ENCODE data around the gene CWC25.
"Not testable (repeated sequence)": the region's sequence is repeated elsewhere in the genome, so short reads cannot be mapped to it uniquely, and the experiment has no call there.

CWC25 gene

DNA sequence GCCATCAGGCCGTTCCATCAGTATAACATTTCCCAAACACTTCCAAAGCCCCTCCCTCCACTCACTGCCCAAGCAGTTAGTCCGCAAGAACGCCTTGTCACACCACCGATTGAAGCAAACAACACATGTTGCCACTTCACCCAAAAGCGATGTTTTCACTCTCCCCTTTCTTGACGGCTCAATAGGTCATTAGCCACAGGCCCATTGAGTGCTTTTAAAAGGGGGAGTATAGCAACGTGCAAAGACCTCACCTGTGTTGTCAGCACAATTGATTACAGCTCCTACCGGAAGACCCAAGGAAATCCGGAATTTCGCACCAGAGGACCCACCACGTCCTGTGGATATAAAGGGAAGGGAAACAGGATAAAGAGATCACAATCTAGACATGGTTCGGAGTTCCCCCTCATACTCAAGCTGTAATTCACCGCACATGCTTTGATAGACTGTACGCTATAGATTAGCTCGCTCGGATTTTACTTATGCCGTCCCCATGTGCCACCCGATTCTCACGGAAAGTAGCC is 27.7 kb upstream of the CWC25 start:
- peak; percentile 67 for DNase-seq (ENCODE audit: low spot score)

DNA sequence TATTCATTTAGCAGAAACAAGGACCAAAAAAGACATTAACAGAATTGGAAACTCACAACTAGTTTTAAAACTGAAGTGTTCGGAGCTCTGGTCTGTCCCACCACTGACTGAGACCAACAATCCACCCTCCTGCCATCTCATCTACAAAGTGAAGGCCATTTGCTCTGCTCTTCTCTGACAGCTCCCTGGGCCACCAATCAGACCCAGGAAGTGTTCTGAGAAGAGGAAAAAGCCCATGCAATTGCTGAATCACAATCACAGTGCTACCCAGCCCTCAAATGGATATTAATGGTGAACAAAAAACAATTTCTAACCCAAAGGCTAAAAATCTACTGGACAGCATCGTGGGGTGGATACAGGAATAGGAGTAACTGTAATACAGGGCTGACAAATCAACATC is 26.3 kb upstream of the CWC25 start:
- DNase-seq (ENCODE audit: low spot score), result no peak

DNA sequence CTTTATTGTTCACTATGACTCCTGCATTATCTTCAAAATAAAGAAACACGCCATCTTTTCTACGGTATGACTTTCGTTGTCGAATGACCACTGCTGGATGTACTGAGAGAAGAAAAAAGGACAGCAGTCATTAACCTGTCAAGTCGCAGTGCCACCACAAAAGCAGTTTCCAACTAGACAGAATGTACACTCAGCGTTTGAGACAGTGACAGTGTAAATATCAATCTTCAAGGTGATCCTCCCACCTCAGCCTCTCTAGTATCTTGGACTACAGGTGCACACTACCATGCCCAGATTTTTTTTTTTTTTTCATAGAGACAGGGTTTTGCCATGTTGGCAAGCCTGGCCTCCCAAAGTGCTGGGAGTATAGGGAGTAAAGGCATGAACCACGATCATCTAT is 25.3 kb upstream of the CWC25 start:
- no peak for DNase-seq (ENCODE audit: low spot score)

DNA sequence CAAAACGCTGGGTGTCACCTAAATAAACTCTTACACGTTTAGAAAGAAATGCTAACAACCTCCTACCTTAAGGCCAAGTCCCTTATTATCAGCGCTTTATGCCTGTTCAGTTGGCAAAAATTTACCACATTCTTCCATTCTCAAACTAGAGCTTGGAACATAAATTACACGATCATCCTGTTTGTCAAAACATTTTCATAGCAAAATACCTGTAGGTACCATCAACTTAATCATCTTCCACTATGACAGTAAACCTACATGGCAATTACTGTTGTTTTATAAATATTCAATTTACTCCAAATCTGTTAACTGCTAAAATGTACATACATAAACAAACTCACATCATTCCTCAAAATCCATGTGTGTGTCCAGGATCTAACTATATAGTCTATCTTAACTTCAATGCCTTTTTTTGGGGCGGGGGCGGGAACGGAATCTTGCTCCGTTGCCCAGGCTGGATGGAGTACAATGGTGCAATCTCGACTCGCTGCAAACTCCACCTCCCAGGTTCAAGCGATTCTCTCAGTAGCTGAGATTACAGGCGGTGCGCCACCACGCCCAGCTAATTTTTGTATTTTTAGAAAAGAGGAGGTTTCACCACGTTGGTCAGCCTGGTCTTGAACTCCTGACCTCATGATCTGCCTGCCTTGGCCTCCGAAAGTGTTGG is 24.0 kb upstream of the CWC25 start:
- DNase-seq (ENCODE audit: low spot score), result no peak

DNA sequence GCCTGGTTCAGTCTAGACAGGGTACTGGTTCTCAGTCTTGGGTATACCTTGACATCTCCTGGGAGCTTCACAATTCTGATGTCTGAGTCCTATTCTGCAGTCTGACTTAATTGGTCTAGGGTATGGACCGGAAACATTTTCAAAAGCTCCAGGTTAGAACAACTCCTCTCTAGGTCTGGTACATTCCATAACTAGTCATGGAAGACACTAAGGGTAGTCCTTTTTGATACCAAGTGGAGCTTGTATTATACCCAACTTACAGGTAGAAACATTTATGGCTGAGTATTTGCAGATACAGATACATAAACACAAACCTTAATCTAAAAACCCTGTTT is 23.4 kb upstream of the CWC25 start:
- no peak for DNase-seq (ENCODE audit: low spot score)

DNA sequence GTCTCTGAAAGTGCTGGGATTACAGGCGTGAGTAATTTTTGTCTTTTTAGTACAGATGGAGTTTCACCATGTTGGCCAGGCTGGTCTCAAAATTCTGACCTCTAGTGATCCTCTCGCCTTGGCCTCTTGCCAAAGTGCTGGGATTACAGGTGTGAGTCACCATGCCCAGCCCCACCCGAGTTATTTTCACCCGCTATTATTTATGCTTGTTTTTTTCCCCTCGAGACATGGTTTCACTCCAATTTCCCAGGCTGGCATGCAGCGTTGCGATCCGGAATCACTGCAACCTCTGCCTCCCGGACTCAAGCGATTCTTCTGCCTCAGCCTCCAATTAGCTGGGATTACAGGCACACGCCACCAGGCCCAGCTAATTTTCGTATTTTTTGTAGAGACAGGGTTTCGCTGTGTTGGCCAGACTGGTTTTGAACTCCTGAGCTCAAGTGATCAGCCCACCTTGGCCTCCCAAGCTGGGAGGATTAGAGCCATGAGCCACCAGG is 19.2 kb upstream of the CWC25 start:
- DNase-seq (ENCODE audit: low spot score), result peak; percentile 73

DNA sequence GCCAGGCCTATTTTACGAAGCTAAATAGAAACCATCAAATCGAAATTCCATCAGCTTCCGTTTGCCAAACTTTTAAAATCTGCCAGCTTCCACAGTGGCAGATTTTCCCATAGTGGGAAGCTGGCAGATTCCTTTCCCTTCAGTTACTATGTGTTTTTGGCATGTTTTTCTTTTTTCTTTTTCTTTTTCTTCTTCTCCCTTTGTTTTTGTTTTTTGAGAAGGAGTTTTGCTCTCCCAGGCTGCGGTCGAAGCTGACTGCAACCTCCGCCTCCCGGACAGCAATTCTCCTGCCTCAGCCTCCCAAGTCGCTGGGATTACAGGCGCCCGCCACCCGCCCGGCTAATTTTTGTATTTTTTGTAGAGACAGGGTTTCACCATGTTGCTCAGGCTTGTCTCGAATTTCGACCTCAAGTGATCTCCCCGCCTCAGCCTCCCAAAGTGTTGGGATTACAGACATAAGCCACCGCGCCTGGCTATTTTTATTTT is 684 bp upstream of the CWC25 start:
- DNase-seq (ENCODE audit: low spot score), result no peak

DNA sequence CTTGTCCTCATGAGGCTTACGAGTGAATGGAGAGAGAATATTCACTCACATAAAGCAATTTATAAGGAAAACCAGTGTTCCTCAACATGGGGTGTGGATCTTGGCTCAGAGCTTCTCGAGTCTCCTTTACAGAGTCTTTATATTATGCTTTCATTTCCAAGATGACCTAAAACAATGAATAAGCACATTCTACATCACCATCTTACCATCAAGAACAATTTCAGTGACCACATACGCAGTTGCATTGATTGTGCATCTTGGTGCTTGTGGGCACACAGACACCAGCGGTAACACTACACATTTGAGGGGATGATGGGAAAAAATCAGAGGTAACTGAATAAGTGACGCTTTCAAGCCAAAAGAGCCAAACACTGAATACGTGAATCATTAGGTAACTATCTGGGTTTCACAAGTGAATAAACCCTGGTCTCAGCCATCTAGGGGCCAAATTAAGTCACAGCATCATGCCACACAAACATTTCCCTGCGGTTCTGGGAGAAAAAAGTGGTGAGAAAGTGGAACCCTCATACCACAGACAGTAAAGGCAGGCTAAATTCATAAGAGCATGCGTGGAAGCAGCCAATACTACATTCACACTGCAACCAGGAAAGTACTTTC is 9.4 kb downstream of the CWC25 start:
- DNase-seq (ENCODE audit: low spot score), result no peak

DNA sequence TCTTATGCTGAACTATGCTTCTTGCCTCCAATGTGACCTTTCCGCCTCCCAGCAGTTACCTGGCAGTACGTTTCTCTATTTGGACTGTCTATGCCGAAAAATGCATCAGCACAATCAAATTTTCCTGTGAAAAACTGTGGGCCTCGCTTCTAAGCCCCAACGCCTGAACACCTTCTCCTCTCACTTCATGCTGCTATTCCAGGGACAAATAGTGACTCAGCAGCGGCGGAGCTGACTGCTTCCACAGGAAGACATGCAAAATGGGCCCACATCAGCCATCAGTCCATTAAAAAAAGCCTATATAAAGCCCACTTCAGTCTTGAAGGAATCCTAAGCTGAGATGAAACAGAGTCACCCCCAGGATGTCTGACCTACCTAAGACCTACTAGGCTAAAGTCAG is 15.3 kb downstream of the CWC25 start:
- DNase-seq (ENCODE audit: low spot score), result no peak

DNA sequence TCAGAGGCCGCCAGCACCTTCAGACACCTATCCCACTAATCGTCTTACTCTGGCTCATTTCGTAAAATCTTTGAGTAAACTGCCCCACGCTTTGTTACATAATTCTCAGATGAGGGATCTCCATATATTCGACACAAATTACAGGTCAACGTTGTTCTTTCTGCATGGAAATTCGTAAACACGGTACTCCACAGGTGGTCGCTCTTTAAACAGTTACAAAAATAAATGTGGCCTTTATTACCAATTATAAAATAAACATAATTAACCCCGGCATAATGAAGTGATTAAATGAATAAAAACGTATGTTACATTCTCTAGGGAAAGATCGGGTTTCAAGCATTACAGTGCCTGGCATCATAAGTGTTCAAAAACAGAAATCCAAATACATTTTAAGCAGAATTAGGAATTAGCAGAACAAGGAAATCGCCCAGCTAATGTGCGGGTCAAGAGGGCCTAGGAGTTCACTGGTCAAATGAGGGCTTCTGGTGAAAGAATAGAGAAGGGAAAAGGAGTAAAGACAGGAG is 24.8 kb downstream of the CWC25 start:
- no peak for DNase-seq (ENCODE audit: low spot score)

DNA sequence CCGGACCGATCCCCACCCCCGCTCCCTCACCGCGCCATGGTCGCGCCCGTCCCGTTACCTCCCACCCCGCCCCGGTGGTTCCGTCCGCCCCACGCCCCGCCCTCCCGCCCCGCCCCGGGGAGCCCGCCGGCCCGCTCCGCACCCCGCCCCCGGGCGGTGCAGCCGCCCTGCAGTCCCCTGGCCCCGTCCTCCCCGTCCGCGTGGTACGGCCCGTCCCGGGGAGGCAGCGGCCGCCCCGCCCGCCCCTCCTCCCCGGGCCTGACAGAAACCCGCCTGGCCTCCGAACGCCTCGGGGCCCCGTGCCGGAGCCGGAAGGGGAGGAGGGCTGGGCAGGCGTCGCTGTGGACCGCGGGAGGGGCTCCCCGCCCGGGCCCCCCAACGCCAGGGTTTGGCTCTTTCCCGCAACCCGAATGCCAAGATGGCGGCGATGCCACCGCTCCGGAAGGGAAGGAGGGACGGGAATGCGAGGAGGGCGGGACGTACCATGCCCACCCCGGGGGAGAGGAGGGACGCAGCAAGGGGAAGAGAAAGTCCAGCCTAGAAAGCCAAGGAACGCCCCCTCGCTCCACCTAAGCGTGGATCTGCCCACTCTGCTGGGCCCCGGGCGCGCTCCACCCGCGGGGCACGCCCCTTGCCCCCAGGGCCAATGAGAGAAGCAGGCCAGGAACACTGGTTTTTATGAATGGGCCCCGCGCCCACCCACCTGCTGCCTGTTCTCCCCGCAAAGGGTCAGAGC is 25.5 kb downstream of the CWC25 start, which contains the start of gene PIP4K2B:
Gene PIP4K2B (minus strand): TSS at position 56 of the 736 bp plus-strand sequence. CDS start 132 bp downstream, outside the sequence.
- peak; percentile 96 for DNase-seq (ENCODE audit: low spot score)

DNA sequence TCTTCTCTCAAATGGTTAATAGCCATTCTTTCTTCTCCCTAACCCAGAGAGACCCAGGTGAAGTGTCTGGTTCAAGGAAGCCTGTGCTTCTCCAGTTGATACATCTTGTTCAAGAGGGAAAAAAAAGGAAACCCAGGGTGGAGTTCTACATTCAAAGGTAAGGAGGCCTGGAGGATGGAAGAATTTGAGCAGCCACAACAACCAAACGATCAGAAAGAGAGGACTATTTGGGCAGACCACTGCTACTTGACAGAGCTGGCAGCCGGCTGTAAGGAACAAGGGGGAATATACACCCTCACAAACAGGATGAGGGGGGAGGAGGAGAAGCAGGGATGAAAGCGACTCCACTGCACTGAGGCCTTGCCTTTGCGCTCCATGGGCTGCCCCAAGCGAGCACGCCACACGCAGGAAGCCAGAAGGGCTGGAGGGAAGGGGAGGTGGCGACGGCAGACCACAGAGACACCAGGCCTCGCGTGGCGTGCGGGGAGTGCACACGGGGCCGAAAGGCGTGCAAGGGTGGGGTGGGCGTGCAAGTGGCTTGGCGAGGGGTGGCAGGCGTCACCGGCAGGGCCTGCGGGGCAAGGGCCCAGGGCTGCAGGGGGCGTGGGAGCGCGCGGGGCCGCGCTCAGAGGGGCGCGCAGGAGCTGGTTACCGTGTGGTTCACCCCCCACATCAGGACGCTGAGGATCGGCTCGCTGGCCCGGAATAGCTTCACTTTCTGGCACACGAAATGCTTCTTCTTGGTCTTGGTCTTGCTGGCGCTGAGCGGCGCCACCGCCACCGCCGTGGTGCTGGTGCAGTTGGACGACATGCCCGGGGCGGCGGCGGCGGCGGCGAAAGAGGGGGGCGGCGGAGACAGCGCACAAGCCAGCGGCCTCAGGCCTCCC is 26.3 kb downstream of the CWC25 start:
- DNase-seq (ENCODE audit: low spot score), result no peak

DNA sequence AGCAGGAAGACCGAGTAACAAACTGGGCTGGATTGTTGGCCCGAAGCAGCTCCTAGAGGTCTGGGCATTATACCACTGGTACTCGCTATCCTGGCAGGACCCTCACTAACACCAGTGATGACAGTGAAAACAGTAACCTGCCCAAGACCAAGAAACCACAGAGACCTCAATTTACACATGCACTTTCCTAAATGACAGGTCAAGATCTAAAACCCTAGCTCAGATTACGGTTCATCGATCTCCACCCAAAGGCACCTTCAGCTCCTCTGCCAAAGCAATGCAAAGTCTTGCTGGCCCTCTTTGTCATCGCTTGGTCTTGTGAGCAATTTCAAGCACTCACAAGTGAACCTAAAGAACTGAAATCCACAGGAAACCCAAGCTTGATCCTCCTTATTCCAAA is 27.3 kb downstream of the CWC25 start:
- no peak for DNase-seq (ENCODE audit: low spot score)

DNA sequence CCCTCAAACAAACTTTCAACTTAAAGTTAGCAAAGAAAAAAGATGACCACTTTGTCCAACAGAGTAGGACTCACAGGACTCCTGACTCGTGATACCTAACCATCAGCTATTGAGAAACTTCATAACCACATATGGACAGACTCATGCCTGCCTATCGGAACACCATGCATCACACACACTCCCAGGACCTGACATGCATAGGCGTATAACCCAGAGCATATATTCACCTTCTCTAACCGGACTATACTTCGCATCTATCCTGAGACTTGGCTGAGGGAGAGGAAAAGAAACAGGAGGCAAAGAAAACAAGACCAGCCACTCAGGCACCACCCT is 28.0 kb downstream of the CWC25 start:
- DNase-seq (ENCODE audit: low spot score), result no peak

DNA sequence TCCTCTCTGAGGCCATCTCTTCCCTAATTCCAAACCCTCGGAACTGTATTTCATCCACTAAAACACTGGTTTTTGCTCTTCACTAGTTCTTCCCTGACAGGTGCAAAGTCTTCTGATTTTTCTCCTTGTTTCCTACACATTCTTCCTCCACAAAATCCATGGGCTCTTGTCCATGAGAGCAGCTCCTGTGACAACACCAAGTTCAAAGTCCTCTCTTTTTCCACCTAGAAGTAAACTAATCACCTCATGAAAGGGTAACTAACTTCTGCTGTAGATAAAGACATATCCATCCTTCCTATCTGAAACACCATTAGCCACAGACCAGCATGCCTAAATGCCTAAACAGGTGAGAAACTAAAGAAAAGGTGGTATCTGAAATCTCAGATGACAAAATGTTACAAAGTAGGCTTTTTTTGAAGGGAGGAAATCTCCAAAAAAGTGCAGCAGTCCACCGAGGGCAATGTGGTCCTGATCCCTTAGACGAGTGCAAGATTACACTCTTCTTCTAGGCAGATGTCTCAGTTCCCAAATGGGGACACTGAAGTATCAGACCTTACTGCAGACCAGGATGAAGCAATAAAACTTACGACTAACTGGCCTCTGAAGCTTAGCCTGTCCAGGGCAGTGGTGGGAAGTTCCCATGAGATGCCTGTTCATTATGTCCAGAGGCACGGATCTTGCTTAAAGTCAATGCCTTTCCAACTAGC is 28.5 kb downstream of the CWC25 start:
- no peak for DNase-seq (ENCODE audit: low spot score)

DNA sequence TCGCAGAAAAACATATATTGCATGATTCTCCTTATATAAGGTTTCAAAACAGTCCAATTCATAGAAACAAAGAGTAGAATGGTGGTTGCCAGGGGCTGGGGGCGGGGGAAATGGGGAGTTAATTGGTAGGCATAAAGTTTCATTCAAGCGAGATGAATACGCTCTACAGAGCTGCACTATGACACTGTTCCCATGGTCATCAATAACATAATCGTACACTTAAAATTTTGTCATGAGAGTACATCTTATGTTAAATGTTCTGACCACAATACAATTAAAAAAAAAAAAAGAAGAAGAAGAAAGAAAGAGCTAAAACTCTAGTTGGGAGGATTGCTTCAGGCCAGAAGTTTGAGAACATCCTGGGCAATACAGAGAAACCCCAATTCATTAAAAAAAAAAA is 30.9 kb downstream of the CWC25 start:
- DNase-seq (ENCODE audit: low spot score), result no peak

DNA sequence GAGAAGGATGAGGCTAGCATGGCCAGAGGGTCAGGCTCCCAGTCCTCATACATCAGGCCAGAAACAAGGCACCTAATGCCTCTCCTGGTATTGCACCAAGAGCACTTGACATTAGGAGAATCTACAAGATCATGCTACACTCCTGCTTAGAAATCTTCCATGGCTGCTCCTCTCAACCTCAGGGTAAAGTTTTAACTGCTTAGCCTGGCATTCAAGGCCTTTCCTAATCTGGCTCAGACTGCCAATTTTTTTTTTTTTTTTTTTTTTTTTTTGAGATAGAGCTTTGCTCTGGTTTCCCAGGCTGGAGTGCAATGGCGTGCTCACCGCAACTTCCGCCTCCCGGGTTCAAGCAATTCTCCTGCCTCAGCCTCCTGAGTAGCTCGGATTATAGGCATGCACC is 34.0 kb downstream of the CWC25 start:
- no peak for DNase-seq (ENCODE audit: low spot score)

DNA sequence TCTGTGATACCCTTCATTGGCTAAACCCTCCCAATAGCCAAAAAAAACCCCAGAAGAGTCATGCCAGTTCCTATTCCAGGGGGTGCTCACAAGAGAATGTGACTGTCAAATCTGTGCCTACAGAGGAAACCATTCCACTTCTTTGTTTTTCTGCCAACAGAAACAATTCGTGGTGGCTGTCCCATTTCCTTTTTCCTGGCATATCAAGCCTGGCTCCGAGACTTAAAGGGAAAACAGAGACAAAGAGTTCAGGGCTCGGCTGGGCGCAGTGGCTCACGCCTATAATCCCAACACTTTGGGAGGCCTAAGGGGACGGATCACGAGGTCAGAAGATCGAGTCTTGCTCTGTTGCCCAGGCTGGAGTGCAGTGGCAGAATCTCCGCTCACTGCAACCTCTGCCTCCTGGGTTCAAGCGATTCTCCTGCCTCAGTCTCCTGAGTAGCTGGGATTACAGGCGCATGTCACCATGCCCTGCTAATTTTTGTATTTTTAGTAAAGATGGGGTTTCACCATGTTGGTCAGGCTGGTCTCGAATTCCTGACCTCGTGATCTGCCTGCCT is 34.9 kb downstream of the CWC25 start:
- not testable (repeated sequence) for DNase-seq (ENCODE audit: low spot score)

DNA sequence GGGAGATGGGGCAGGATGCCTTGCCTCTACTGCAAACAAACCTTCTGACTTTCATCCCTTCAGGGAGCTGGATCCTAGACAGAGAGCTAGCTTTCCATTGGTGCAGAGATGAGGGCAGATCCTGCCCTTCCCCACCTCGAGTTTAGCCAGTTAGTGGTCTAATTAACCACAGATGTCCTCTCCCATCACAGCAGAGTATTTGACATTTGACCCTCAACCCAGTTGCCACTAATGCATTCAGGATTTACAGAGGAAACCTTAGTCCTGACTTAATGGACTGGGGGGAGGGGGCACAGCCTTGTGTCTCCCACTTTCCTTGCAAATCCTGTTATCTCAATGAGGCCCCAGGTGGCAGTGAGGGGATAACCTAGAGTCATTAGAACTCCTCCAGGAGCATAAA is 35.9 kb downstream of the CWC25 start:
- DNase-seq (ENCODE audit: low spot score), result no peak

DNA sequence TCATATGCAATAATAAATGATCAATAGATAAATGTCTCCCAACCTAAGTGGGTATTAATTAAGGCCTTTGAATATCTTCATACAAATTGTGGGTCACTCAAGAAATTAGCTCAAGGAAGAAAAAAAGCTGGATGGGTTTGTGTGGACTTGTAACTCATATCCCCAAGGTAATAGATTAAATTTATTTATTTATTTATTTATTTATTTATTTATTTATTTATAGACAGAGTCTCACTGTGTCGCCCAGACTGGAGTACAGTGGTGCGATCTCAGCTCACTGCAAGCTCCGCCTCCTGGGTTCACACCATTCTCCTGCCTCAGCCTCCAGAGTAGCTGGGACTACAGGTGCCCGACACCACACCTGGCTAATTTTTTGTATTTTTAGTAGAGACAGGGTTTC is 37.1 kb downstream of the CWC25 start:
- not testable (repeated sequence) for DNase-seq (ENCODE audit: low spot score)

DNA sequence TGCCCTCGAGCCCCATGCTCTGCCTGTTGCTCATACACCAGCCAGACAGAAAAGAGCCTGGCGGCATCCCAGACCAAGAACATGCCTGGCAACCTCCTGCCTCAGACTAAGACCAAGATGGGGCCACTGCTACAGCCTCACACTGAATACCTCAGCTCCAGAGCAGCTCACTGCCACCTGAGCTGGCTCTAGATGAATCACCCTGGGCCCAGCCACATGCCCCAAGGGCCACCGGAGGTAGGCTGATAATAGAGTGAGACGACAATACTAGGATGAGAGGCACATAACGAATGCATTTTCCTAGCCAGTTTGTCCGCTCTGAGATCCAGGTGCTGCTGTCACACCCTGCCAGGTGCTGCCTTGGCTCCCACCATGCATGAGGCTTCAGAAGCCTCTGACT is 38.7 kb downstream of the CWC25 start:
- no peak for DNase-seq (ENCODE audit: low spot score)
